CD14-positive monocyte (primary cell): ENCODE results near the gene PIAS1. TPM values are rescaled to one million over a fixed set of nuclear protein-coding genes. Genes with fewer than 3 reads are reported as not detected.
"Not testable (repeated sequence)": the region's sequence is repeated elsewhere in the genome, so short reads cannot be mapped to it uniquely, and the experiment has no call there.

ENCODE experiments used
- DNase-seq, 3 donors: peaks; one replicate each; pipeline ENCODE4 v3.0.0-alpha.2; 2011 to 2022
- H2AFZ ChIP-seq: 2 replicates; pipeline ENCODE4 v1.6.0; 2012; ENCODE audit warnings: mild to moderate bottlenecking, low read depth, low read length, inconsistent platforms; ENCODE audit not compliant: insufficient read depth, poor library complexity, severe bottlenecking
- H3K27ac ChIP-seq, 2 donors: 1 replicate in 1 of 2; 2 replicates in 1 of 2; pipeline ENCODE4 v1.5.1; 2012 to 2013; ENCODE audit warnings: low read length in 2 of 2, control low read depth in 1 of 2, inconsistent platforms in 1 of 2, low read depth in 1 of 2, mild to moderate bottlenecking in 1 of 2
- H3K27me3 ChIP-seq, 2 donors: one replicate each; pipeline versions ENCODE4 v1.6.0 to v1.6.1; 2011 to 2013; ENCODE audit warnings: low read length in 2 of 2; ENCODE audit not compliant: control insufficient read depth in 2 of 2, insufficient read depth in 2 of 2
- H3K36me3 ChIP-seq, 2 donors: replicated peaks in 1 of 2; 1 replicate in 1 of 2; 2 replicates in 1 of 2; pipeline versions ENCODE4 v1.5.1 to v1.6.1; 2012 to 2013; ENCODE audit warnings: low read length in 2 of 2, control low read depth in 1 of 2, inconsistent platforms in 1 of 2, mild to moderate bottlenecking in 1 of 2; ENCODE audit not compliant: insufficient read depth in 2 of 2, control insufficient read depth in 1 of 2
- H3K4me1 ChIP-seq, 2 donors: 1 replicate in 1 of 2; 2 replicates in 1 of 2; pipeline versions ENCODE4 v1.5.1 to v1.6.1; 2012 to 2013; ENCODE audit warnings: low read length in 2 of 2, control low read depth in 1 of 2, inconsistent platforms in 1 of 2, mild to moderate bottlenecking in 1 of 2, moderate library complexity in 1 of 2; ENCODE audit not compliant: insufficient read depth in 2 of 2, control insufficient read depth in 1 of 2
- H3K4me2 ChIP-seq: replicated peaks from 2 replicates; pipeline ENCODE3; 2012; ENCODE audit warnings: low read length, moderate library complexity, mild to moderate bottlenecking; ENCODE audit not compliant: poor library complexity, severe bottlenecking; ENCODE audit errors: extremely low read depth
- H3K4me3 ChIP-seq, 3 experiments: fragments of 200-600 bp in 1 of 3; sonication (generic) in 1 of 3; replicated peaks in 1 of 3; 1 replicate in 2 of 3; 2 replicates in 1 of 3; pipeline ENCODE4 v1.5.1; 2011 to 2013; ENCODE audit warnings: low read length in 3 of 3, mild to moderate bottlenecking in 3 of 3, control low read depth in 2 of 3, low read depth in 2 of 3, inconsistent platforms in 1 of 3, moderate library complexity in 1 of 3
- H3K79me2 ChIP-seq: 2 replicates; pipeline ENCODE4 v1.6.0; 2012; ENCODE audit warnings: mild to moderate bottlenecking, control low read depth, inconsistent platforms, low read length, moderate library complexity; ENCODE audit not compliant: insufficient read depth
- H3K9ac ChIP-seq: 2 replicates; pipeline ENCODE4 v1.6.0; 2017; ENCODE audit warnings: low read length, mild to moderate bottlenecking; ENCODE audit not compliant: insufficient read depth, poor library complexity, severe bottlenecking
- H3K9me3 ChIP-seq, 2 donors: replicated peaks in 1 of 2; 1 replicate in 1 of 2; 2 replicates in 1 of 2; pipeline versions ENCODE4 v1.5.1 to v1.6.1; 2012 to 2013; ENCODE audit warnings: low read length in 2 of 2, control low read depth in 1 of 2; ENCODE audit not compliant: control insufficient read depth in 1 of 2, insufficient read depth in 1 of 2
- H4K20me1 ChIP-seq: 2 replicates; pipeline ENCODE4 v1.6.0; 2012; ENCODE audit warnings: mild to moderate bottlenecking, low read length, control low read depth, moderate library complexity; ENCODE audit not compliant: insufficient read depth
- H3K27ac Mint-ChIP-seq, 7 donors: one replicate each; pipeline ENCODE4 v1.8.0; 2020; ENCODE audit warnings: mild to moderate bottlenecking in 7 of 7, mixed read lengths in 7 of 7, moderate library complexity in 6 of 7, inconsistent platforms in 2 of 7
- H3K27me3 Mint-ChIP-seq, 3 donors: one replicate each; pipeline ENCODE4 v1.8.0; 2021 to 2022; ENCODE audit warnings: low read depth in 3 of 3, mild to moderate bottlenecking in 3 of 3, mixed read lengths in 3 of 3, moderate library complexity in 3 of 3, inconsistent platforms in 1 of 3
- H3K36me3 Mint-ChIP-seq, 2 donors: one replicate each; pipeline ENCODE4 v1.8.0; 2020; ENCODE audit warnings: mixed read lengths in 2 of 2, inconsistent platforms in 1 of 2, mild to moderate bottlenecking in 1 of 2
- H3K4me1 Mint-ChIP-seq: one replicate; pipeline ENCODE4 v1.8.0; 2020; ENCODE audit warnings: mild to moderate bottlenecking, mixed read lengths
- H3K4me3 Mint-ChIP-seq, 2 donors: one replicate each; pipeline ENCODE4 v1.8.0; 2020; ENCODE audit warnings: mild to moderate bottlenecking in 2 of 2, mixed read lengths in 2 of 2, moderate library complexity in 1 of 2
- H3K9me3 Mint-ChIP-seq, 7 donors: one replicate each; pipeline ENCODE4 v1.8.0; 2020 to 2022; ENCODE audit warnings: mixed read lengths in 7 of 7, mild to moderate bottlenecking in 6 of 7, moderate library complexity in 6 of 7, inconsistent platforms in 2 of 7
- CTCF ChIP-seq: fragments of 200-600 bp; IDR thresholded peaks from one replicate; pipeline ENCODE4 v1.8.0; 2022; ENCODE audit warnings: antibody characterized with exemption, mild to moderate bottlenecking
- WGBS: methylation state at CpG from one replicate; pipeline ENCODE4 v1.1.5; 2013; ENCODE audit warnings: missing lambda C conversion rate; ENCODE audit not compliant: insufficient coverage; 5-methylcytosine and 5-hydroxymethylcytosine counted together
- intact Hi-C, 2 donors: fragments of 100-400 bp; cut with micrococcal nuclease; formaldehyde crosslinking; loops; one replicate each; pipeline versions ENCODE4 v1.15.0 to v1.15.1; 2023
- polyA plus RNA-seq, 3 donors: library from polyadenylated mRNA; depleted of rRNA in 1 of 3; unstranded in 2 of 3; stranded (reverse) in 1 of 3; fragments of 300-500 nt in 2 of 3; fragments of >200 nt in 1 of 3; fragmentation: Illumina TruSeq in 2 of 3; gene quantifications; 1 replicate in 2 of 3; 2 replicates in 1 of 3; pipeline ENCODE4 v1.2.3, GENCODE V29; 2012 to 2021

Gene PIAS1
- polyA plus RNA-seq, 3 donors = 47.3 to 109 (median 89.8) TPM

- H3K27ac Mint-ChIP-seq = no peak overlapping the region
- no peak overlapping the region for H3K4me2 ChIP-seq
- no peaks in the 10 kb centered on the region for H3K9me3 Mint-ChIP-seq
- H3K4me1 ChIP-seq = peaks cover 49 to 59% of the 10 kb centered on the region in 2 donors
- peaks cover 14% of the 10 kb centered on the region for H4K20me1 ChIP-seq
- H3K4me1 Mint-ChIP-seq = peaks cover 56% of the 10 kb centered on the region
- no peak for TF ChIP-seq CTCF
- H2AFZ ChIP-seq = no peak overlapping the region
- H3K9ac ChIP-seq = no peak overlapping the region
- WGBS = 94% methylated on average over 13 of the region's 14 CpGs
- DNase-seq = no peak
- H3K27ac ChIP-seq = peak overlapping the region in 1 of 2 donors; percentile 18
- H3K27me3 ChIP-seq = no peaks in the 10 kb centered on the region
- no peaks in the 10 kb centered on the region for H3K9me3 ChIP-seq
- H3K79me2 ChIP-seq = peaks cover 39% of the 10 kb centered on the region
- intact Hi-C loops = no loop called here
- H3K27me3 Mint-ChIP-seq = peaks cover 0 to 2% (median 0%) of the 10 kb centered on the region in 3 donors
- no peak overlapping the region for H3K4me3 Mint-ChIP-seq
- H3K36me3 ChIP-seq = peaks cover 0 to 17% of the 10 kb centered on the region in 2 donors
- H3K4me3 ChIP-seq = no peak overlapping the region
- peaks cover 3 to 37% of the 10 kb centered on the region in 2 donors for H3K36me3 Mint-ChIP-seq
Measured at GRCh38 chr15:68211656-68212320, 157.7 kb downstream of the PIAS1 start.

GRCh38 chr15:68213491-68213845 lies 159.4 kb downstream of the PIAS1 start:
- H3K27me3 ChIP-seq, H3K4me3 ChIP-seq, intact Hi-C loops, H3K4me3 Mint-ChIP-seq, DNase-seq, H3K27me3 Mint-ChIP-seq, H3K4me2 ChIP-seq, H3K9ac ChIP-seq, H2AFZ ChIP-seq, H3K9me3 Mint-ChIP-seq, H3K27ac ChIP-seq, H3K27ac Mint-ChIP-seq, H3K9me3 ChIP-seq: not testable (repeated sequence)
- Mint-ChIP-seq H3K4me1 (peaks cover 41% of the 10 kb centered on the region), H3K36me3 (peaks cover 0 to 31% of the 10 kb centered on the region in 2 donors)
- peaks cover 50% of the 10 kb centered on the region for H3K79me2 ChIP-seq
- peaks cover 0 to 33% of the 10 kb centered on the region in 2 donors for H3K36me3 ChIP-seq
- H3K4me1 ChIP-seq = peaks cover 34 to 45% of the 10 kb centered on the region in 2 donors
- peaks cover 19% of the 10 kb centered on the region for H4K20me1 ChIP-seq
- 95% methylated on average over 3 of the region's 6 CpGs for WGBS
